Dendritic cell treated with granulocyte-macrophage colony-stimulating factor and Interleukin-4, amounts not matched to agents 40 ng/mL and 50 ng/mL, for 4 days (primary cell): Measurements from ENCODE around the gene HRG.

Source experiments
- H3K27ac Mint-ChIP-seq: one replicate; pipeline ENCODE4 v1.8.0; 2022; ENCODE audit warnings: mild to moderate bottlenecking, mixed read lengths
- H3K27me3 Mint-ChIP-seq: one replicate; pipeline ENCODE4 v1.8.0; 2022; ENCODE audit warnings: mild to moderate bottlenecking, mixed read lengths
- H3K36me3 Mint-ChIP-seq: one replicate; pipeline ENCODE4 v1.8.0; 2022; ENCODE audit warnings: low read depth, mixed read lengths
- H3K4me1 Mint-ChIP-seq: one replicate; pipeline ENCODE4 v1.8.0; 2022; ENCODE audit warnings: low read depth, mixed read lengths
- H3K4me3 Mint-ChIP-seq: one replicate; pipeline ENCODE4 v1.8.0; 2022; ENCODE audit warnings: mild to moderate bottlenecking, moderate library complexity, mixed read lengths
- H3K9me3 Mint-ChIP-seq: one replicate; pipeline ENCODE4 v1.8.0; 2022; ENCODE audit warnings: mixed read lengths
- intact Hi-C: fragments of 100-400 bp; cut with micrococcal nuclease; formaldehyde crosslinking; loops from one replicate; pipeline ENCODE4 v1.15.0; 2022

HRG gene

GRCh38 chr3:186646106-186646505 is 19.7 kb upstream of the HRG start:
- Mint-ChIP-seq H3K9me3 (no peaks in the 10 kb centered on the region), H3K4me1 (no peaks in the 10 kb centered on the region), H3K4me3 (no peak overlapping the region), H3K36me3 (no peaks in the 10 kb centered on the region), H3K27me3 (peaks cover 11% of the 10 kb centered on the region), H3K27ac (no peak overlapping the region)
- intact Hi-C loops, result no loop called here

GRCh38 chr3:186646841-186647240 is 19.0 kb upstream of the HRG start:
- Mint-ChIP-seq H3K4me1 (no peaks in the 10 kb centered on the region), H3K27me3 (peaks cover 9% of the 10 kb centered on the region), H3K4me3 (no peak overlapping the region), H3K36me3 (no peaks in the 10 kb centered on the region), H3K27ac (no peak overlapping the region), H3K9me3 (no peaks in the 10 kb centered on the region)
- intact Hi-C loops, result no loop called here

GRCh38 chr3:186648851-186649250 is 17.0 kb upstream of the HRG start:
- H3K4me1 Mint-ChIP-seq, result no peaks in the 10 kb centered on the region
- H3K27ac Mint-ChIP-seq, result no peak overlapping the region
- no peaks in the 10 kb centered on the region for H3K9me3 Mint-ChIP-seq
- H3K27me3 Mint-ChIP-seq, result peaks cover 3% of the 10 kb centered on the region
- no peak overlapping the region for H3K4me3 Mint-ChIP-seq
- intact Hi-C loops, result no loop called here
- H3K36me3 Mint-ChIP-seq, result no peaks in the 10 kb centered on the region

- intact Hi-C loops, result no loop called here
- Mint-ChIP-seq H3K4me1 (no peaks in the 10 kb centered on the region), H3K27ac (no peak overlapping the region), H3K9me3 (no peaks in the 10 kb centered on the region), H3K27me3 (peaks cover 6% of the 10 kb centered on the region), H3K36me3 (no peaks in the 10 kb centered on the region), H3K4me3 (no peak overlapping the region)
These were observed 14.1 kb upstream of the HRG start for GRCh38 chr3:186651678-186652215.

- H3K4me3 Mint-ChIP-seq, result no peak overlapping the region
These were observed 12.6 kb upstream of the HRG start for GRCh38 chr3:186653080-186653707.

GRCh38 chr3:186653984-186654383 is 11.8 kb upstream of the HRG start:
- no peaks in the 10 kb centered on the region for H3K4me1 Mint-ChIP-seq
- no peaks in the 10 kb centered on the region for H3K36me3 Mint-ChIP-seq
- no peak overlapping the region for H3K27ac Mint-ChIP-seq
- peaks cover 18% of the 10 kb centered on the region for H3K27me3 Mint-ChIP-seq
- intact Hi-C loops, result no loop called here
- no peaks in the 10 kb centered on the region for H3K9me3 Mint-ChIP-seq
- H3K4me3 Mint-ChIP-seq, result no peak overlapping the region

More at GRCh38 chr3:186653080-186653707, 12.6 kb upstream of the HRG start:
- intact Hi-C loops, result no loop called here
- H3K4me1 Mint-ChIP-seq, result no peaks in the 10 kb centered on the region
- no peaks in the 10 kb centered on the region for H3K36me3 Mint-ChIP-seq
- no peak overlapping the region for H3K27ac Mint-ChIP-seq
- H3K27me3 Mint-ChIP-seq, result peaks cover 13% of the 10 kb centered on the region
- H3K9me3 Mint-ChIP-seq, result no peaks in the 10 kb centered on the region

- intact Hi-C loops, result no loop called here
- Mint-ChIP-seq H3K27me3 (peaks cover 20% of the 10 kb centered on the region), H3K4me3 (no peak overlapping the region), H3K4me1 (no peaks in the 10 kb centered on the region), H3K9me3 (no peaks in the 10 kb centered on the region), H3K27ac (no peak overlapping the region), H3K36me3 (no peaks in the 10 kb centered on the region)
These were observed 2.3 kb upstream of the HRG start for GRCh38 chr3:186663361-186664118.

- Mint-ChIP-seq H3K4me3 (no peak overlapping the region), H3K27ac (no peak overlapping the region), H3K4me1 (no peaks in the 10 kb centered on the region), H3K27me3 (peaks cover 17% of the 10 kb centered on the region), H3K9me3 (no peaks in the 10 kb centered on the region), H3K36me3 (no peaks in the 10 kb centered on the region)
- intact Hi-C loops, result no loop called here
These were observed 1.7 kb upstream of the HRG start for GRCh38 chr3:186664119-186664495.

GRCh38 chr3:186664506-186664905 is 1.3 kb upstream of the HRG start:
- no peaks in the 10 kb centered on the region for H3K9me3 Mint-ChIP-seq
- H3K4me1 Mint-ChIP-seq, result no peaks in the 10 kb centered on the region
- H3K27ac Mint-ChIP-seq, result no peak overlapping the region
- H3K4me3 Mint-ChIP-seq, result no peak overlapping the region
- H3K27me3 Mint-ChIP-seq, result peaks cover 15% of the 10 kb centered on the region
- no peaks in the 10 kb centered on the region for H3K36me3 Mint-ChIP-seq
- intact Hi-C loops, result no loop called here

- no peaks in the 10 kb centered on the region for H3K4me1 Mint-ChIP-seq
- H3K36me3 Mint-ChIP-seq, result no peaks in the 10 kb centered on the region
- H3K4me3 Mint-ChIP-seq, result no peak overlapping the region
- peaks cover 15% of the 10 kb centered on the region for H3K27me3 Mint-ChIP-seq
- intact Hi-C loops, result no loop called here
- H3K27ac Mint-ChIP-seq, result no peak overlapping the region
- H3K9me3 Mint-ChIP-seq, result no peaks in the 10 kb centered on the region
These were observed 2.6 kb downstream of the HRG start for GRCh38 chr3:186668426-186668825.

- Mint-ChIP-seq H3K4me3 (no peak overlapping the region), H3K27ac (no peak overlapping the region), H3K4me1 (no peaks in the 10 kb centered on the region), H3K9me3 (no peaks in the 10 kb centered on the region), H3K36me3 (no peaks in the 10 kb centered on the region), H3K27me3 (peaks cover 10% of the 10 kb centered on the region)
- intact Hi-C loops, result no loop called here
These were observed 3.7 kb downstream of the HRG start for GRCh38 chr3:186669378-186670084.

- no peak overlapping the region for H3K27ac Mint-ChIP-seq
- peaks cover 10% of the 10 kb centered on the region for H3K27me3 Mint-ChIP-seq
- H3K4me3 Mint-ChIP-seq, result no peak overlapping the region
- no peaks in the 10 kb centered on the region for H3K36me3 Mint-ChIP-seq
- no peaks in the 10 kb centered on the region for H3K4me1 Mint-ChIP-seq
- intact Hi-C loops, result no loop called here
- H3K9me3 Mint-ChIP-seq, result no peaks in the 10 kb centered on the region
These were observed 4.3 kb downstream of the HRG start for GRCh38 chr3:186670155-186670554.

- Mint-ChIP-seq H3K27me3 (peaks cover 13% of the 10 kb centered on the region), H3K27ac (no peak overlapping the region), H3K9me3 (no peaks in the 10 kb centered on the region), H3K4me1 (no peaks in the 10 kb centered on the region), H3K36me3 (no peaks in the 10 kb centered on the region), H3K4me3 (no peak overlapping the region)
- intact Hi-C loops, result no loop called here
These were observed 5.2 kb downstream of the HRG start for GRCh38 chr3:186671051-186671450.

GRCh38 chr3:186678604-186679003 is 12.8 kb downstream of the HRG start:
- Mint-ChIP-seq H3K9me3 (no peaks in the 10 kb centered on the region), H3K4me3 (no peak overlapping the region), H3K27ac (no peak overlapping the region), H3K36me3 (no peaks in the 10 kb centered on the region), H3K4me1 (peaks cover 5% of the 10 kb centered on the region), H3K27me3 (peaks cover 25% of the 10 kb centered on the region)
- intact Hi-C loops, result no loop called here
